HUES6 (cell line): Measurements from ENCODE around the gene NOXA1.

ENCODE experiments used
- H3K27ac ChIP-seq: 2 replicates; pipeline ENCODE4 v1.7.0; 2013; ENCODE audit warnings: low read depth, mild to moderate bottlenecking, low read length, inconsistent platforms
- H3K27me3 ChIP-seq: 2 replicates; pipeline ENCODE4 v1.6.1; 2013; ENCODE audit warnings: low read length; ENCODE audit not compliant: control insufficient read depth, insufficient read depth
- H3K36me3 ChIP-seq: 2 replicates; pipeline ENCODE4 v1.6.1; 2013; ENCODE audit warnings: low read length; ENCODE audit not compliant: control insufficient read depth, insufficient read depth
- H3K4me1 ChIP-seq: 2 replicates; pipeline ENCODE4 v1.6.1; 2013; ENCODE audit warnings: low read length; ENCODE audit not compliant: control insufficient read depth, insufficient read depth
- H3K4me3 ChIP-seq: 2 replicates; pipeline ENCODE4 v1.5.1; 2013; ENCODE audit warnings: low read depth, low read length
- H3K9ac ChIP-seq: one replicate; pipeline ENCODE4 v1.6.1; 2013; ENCODE audit warnings: mild to moderate bottlenecking, low read length
- H3K9me3 ChIP-seq: 2 replicates; pipeline ENCODE4 v1.6.1; 2013; ENCODE audit warnings: low read depth, low read length; ENCODE audit not compliant: control insufficient read depth, insufficient read depth

Gene NOXA1

DNA sequence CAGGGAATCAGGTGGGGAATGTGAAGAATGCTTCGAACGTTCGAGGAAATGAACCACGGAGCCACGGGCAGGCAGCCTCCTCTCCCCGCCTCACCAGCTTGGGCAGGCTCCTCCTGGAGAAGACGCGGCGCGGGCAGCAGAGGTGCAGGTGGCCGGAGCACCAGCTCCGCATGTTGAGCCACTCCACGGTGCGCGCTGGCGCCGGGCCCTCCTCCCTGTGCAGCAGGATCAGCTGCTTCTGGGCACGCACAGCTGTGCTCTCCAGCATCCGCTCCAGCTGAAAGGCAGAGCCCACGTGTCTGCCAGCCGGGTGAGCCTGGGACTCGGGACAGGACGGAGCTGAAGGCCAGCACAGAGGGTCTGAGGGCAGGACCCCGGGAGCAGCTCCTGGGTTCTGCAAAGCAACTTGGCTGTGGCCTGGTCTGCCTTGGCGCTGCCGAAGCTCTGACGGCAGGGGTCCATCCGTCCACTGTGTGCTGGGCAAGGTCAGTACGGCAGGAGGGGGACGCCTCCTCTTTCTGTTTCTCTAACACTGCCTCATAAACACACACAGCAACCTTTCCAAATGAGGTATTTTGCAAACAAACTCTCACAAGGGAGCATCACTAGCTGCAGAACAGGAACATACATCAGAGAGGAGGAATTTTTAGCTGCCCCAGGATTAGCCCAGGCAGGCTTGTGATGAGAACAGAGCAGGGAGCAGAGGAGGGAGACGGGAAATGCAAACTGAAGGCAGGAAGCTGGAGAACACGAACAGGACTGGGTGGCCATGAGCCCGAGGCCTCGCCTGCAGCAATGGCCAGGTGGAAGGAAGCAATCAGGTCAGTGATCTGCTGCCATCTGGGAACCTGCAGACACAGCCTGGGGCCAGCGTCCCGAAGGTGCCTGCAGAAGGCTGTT lies 56.0 kb downstream of the NOXA1 start:
- Histone ChIP-seq H3K4me1 (peaks cover 3% of the 10 kb centered on the region; the same call in 1 of the 2 replicates), H3K4me3 (no peak overlapping the region), H3K9ac (no peak overlapping the region), H3K27me3 (no peaks in the 10 kb centered on the region), H3K9me3 (peaks cover 10% of the 10 kb centered on the region), H3K27ac (no peak overlapping the region), H3K36me3 (no peaks in the 10 kb centered on the region)

- no peak overlapping the region for H3K27ac ChIP-seq
- H3K36me3 ChIP-seq = no peaks in the 10 kb centered on the region
- H3K4me1 ChIP-seq = peaks cover 3% of the 10 kb centered on the region; the same call in 1 of the 2 replicates
- no peaks in the 10 kb centered on the region for H3K27me3 ChIP-seq
- H3K4me3 ChIP-seq = no peak overlapping the region
- no peak overlapping the region for H3K9ac ChIP-seq
- H3K9me3 ChIP-seq = peaks cover 8% of the 10 kb centered on the region
Measured at GRCh38 chr9:137479892-137480685, 56.9 kb downstream of the NOXA1 start.

DNA sequence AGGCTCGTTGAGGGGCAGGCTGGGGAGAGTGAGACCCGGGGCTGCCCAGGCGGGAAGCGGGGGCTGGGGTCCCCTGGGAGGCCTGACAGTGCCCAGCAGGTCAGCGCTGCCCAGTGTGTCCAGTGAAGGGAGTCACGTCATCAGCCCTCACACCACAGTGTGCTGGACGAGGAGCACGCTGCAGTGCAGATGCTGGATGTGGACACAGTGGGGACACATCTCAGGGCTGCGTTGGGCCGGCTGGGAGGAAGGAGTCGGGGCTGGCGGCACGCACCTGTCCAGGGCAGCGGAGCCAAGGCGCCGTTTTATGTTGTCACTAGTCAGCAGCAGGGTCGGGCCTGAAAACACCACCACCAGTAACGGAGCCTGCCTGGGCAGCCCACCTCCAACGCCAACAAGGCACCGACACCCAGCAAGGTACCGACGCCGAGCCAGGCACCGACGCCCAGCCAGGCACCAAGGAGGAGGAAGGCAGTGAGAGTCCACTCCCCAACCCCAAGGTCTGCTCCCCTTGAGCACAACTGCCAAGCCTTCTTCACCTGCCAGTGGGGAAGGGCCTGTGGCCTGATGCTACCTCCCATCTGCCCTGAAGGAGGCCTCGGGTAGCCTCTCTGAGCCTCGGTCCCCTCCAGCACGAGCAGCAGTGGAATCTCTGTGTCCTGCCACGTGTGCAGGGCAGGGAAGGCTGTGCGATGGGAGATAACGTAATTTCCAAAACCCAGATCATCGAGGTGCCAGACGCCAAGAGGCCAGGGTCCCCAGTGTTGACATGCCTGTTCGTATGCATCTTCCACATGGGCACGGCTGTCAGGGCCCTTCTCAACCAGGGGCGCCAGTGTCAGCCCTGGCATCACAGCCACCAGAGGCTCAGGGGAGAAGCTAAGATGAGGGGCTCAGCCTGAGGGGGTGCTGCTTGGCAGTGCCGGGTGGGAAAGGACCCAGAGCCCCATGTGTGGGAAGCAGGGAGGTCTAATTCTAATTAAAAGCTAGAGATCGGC lies 57.8 kb downstream of the NOXA1 start:
- H3K27ac ChIP-seq = no peak overlapping the region
- H3K27me3 ChIP-seq = no peaks in the 10 kb centered on the region
- H3K9ac ChIP-seq = no peak overlapping the region
- peaks cover 3% of the 10 kb centered on the region; the same call in 1 of the 2 replicates for H3K4me1 ChIP-seq
- H3K9me3 ChIP-seq = peaks cover 3% of the 10 kb centered on the region
- H3K36me3 ChIP-seq = no peaks in the 10 kb centered on the region
- H3K4me3 ChIP-seq = no peak overlapping the region

DNA sequence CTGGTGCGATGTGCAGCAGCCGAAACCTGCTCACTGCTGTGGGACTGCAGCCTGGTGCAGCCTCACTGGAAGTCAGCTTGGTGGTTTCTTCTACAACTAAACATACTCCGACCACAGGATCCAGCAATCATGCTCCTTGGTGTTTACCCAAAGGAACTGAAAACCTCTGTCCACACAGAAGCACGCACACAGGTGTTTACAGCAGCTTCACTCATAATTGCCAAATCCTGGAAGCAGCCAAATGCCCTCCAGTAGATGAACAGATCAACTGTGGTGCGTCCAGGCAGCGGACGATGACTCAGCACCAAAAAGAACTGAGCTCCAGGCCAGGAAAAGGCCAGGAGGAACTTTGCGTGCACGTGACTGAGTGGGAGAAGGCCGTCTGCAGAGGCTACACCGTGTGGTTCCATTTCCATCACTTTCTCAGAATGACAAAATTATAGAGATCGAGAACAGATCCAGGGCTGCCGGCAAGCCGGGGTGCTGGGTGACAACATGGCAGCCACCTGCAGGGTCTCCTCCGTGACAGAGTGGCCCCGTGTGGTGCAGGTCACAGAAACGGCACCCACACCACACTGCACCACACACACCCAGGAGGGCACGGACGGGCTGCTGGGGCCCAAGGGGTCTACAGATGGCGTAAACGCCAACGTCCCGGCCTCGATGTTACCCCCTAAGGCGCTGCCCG lies 59.0 kb downstream of the NOXA1 start:
- H3K27ac ChIP-seq = no peak overlapping the region
- no peaks in the 10 kb centered on the region for H3K9me3 ChIP-seq
- no peak overlapping the region for H3K9ac ChIP-seq
- no peak overlapping the region for H3K4me3 ChIP-seq
- H3K27me3 ChIP-seq = no peaks in the 10 kb centered on the region
- no peaks in the 10 kb centered on the region for H3K36me3 ChIP-seq
- H3K4me1 ChIP-seq = peaks cover 3% of the 10 kb centered on the region; the same call in 1 of the 2 replicates
